PC-3 (cell line): ENCODE results near the gene OPRL1. TPM values are rescaled to one million over a fixed set of nuclear protein-coding genes. Genes with fewer than 3 reads are reported as not detected.

ENCODE experiments used
- ATAC-seq: fragments of 200-7000 bp; cut with Tn5 transposase; 2 replicates; pipeline ENCODE4 v1.9.1; 2020; ENCODE audit warnings: mild to moderate bottlenecking, moderate library complexity
- BruUV-seq: library from RNA; stranded (reverse); fragments of 400-500 nt; replicated peaks from 2 replicates; lab custom pipeline; 2021; lab: Mats Ljungman, UMichigan
- CTCF ChIA-PET: fragments of 300-600 bp; sonication (Branson Sonifier 250); formaldehyde crosslinking; loops from one replicate; lab custom pipeline; 2022; ENCODE audit warnings: antibody characterized with exemption; lab: Charles Lee
- POLR2A ChIA-PET: fragments of 300-600 bp; sonication (Branson Sonifier 250); formaldehyde crosslinking; loops from one replicate; lab custom pipeline; 2022; ENCODE audit warnings: antibody characterized with exemption; ENCODE audit not compliant: unreplicated experiment; lab: Charles Lee
- DNase-seq: peaks from one replicate; pipeline ENCODE4 v3.0.0-alpha.2; 2015
- H2AFZ ChIP-seq: fragments of 300-600 bp; sonication (generic); 2 replicates; pipeline ENCODE4 v1.6.0; 2016; ENCODE audit warnings: antibody characterized with exemption, low read length
- H3F3A ChIP-seq: fragments of 300-600 bp; sonication (generic); one replicate; pipeline ENCODE4 v1.6.0; 2017; ENCODE audit warnings: antibody characterized with exemption, low read length, control low read depth, mild to moderate bottlenecking; ENCODE audit not compliant: unreplicated experiment
- H3K27ac ChIP-seq: fragments of 300-600 bp; sonication (generic); 2 replicates; pipeline ENCODE4 v1.5.1; 2016; ENCODE audit warnings: mild to moderate bottlenecking, low read length
- H3K27me3 ChIP-seq: fragments of 300-600 bp; sonication (generic); 2 replicates; pipeline ENCODE4 v1.6.1; 2016; ENCODE audit warnings: low read length, mixed read lengths
- H3K36me3 ChIP-seq: fragments of 300-600 bp; sonication (generic); 2 replicates; pipeline ENCODE4 v1.6.1; 2016; ENCODE audit warnings: low read depth, mixed run types, low read length, mixed read lengths
- H3K4me1 ChIP-seq: fragments of 300-600 bp; sonication (generic); 2 replicates; pipeline ENCODE4 v1.5.1; 2016; ENCODE audit warnings: low read length; ENCODE audit not compliant: insufficient read depth
- H3K4me2 ChIP-seq: fragments of 300-600 bp; sonication (generic); 2 replicates; pipeline ENCODE4 v1.6.0; 2016; ENCODE audit warnings: low read length
- H3K4me3 ChIP-seq: fragments of 300-600 bp; sonication (generic); 2 replicates; pipeline ENCODE4 v1.5.1; 2016; ENCODE audit warnings: mild to moderate bottlenecking, low read length, mixed read lengths
- H3K79me2 ChIP-seq: fragments of 300-600 bp; sonication (generic); 2 replicates; pipeline ENCODE4 v1.6.1; 2017; ENCODE audit warnings: low read length, mixed read lengths
- H3K9ac ChIP-seq: fragments of 300-600 bp; sonication (generic); 2 replicates; pipeline ENCODE4 v1.6.0; 2016; ENCODE audit warnings: mild to moderate bottlenecking, low read length
- H3K9me2 ChIP-seq: fragments of 300-600 bp; sonication (generic); replicated peaks from 2 replicates; pipeline ENCODE4 v1.6.1; 2016; ENCODE audit warnings: mixed run types, low read length, mixed read lengths
- H3K9me3 ChIP-seq: fragments of 300-600 bp; sonication (generic); 2 replicates; pipeline ENCODE4 v1.6.1; 2016; ENCODE audit warnings: low read length, mixed read lengths
- H4K20me1 ChIP-seq: fragments of 300-600 bp; sonication (generic); 2 replicates; pipeline ENCODE4 v1.6.1; 2016; ENCODE audit warnings: low read length, mixed read lengths
- CTCF ChIP-seq: fragments of 300-600 bp; sonication (generic); conservative IDR thresholded peaks from 2 replicates; pipeline ENCODE4 v1.5.1; 2017; ENCODE audit warnings: antibody characterized with exemption, low read depth, mild to moderate bottlenecking, low read length
- EZH2 ChIP-seq: fragments of 300-600 bp; sonication (generic); IDR thresholded peaks from one replicate; pipeline ENCODE4 v1.6.1; 2017; ENCODE audit warnings: antibody characterized with exemption, mild to moderate bottlenecking, low read length; ENCODE audit not compliant: unreplicated experiment
- EZH2phosphoT487 ChIP-seq: fragments of 300-600 bp; sonication (generic); IDR thresholded peaks from 2 replicates; pipeline ENCODE4 v1.6.1; 2018; ENCODE audit warnings: mild to moderate bottlenecking, antibody characterized with exemption, low read length, borderline replicate concordance
- intact Hi-C: fragments of 100-400 bp; cut with micrococcal nuclease; formaldehyde crosslinking; loops from 2 replicates; pipeline ENCODE4 v1.9.0; 2023
- total RNA-seq: library from RNA; depleted of rRNA; stranded (reverse); fragments of >200 nt; gene quantifications from 2 replicates; pipeline ENCODE4 v1.2.3, GENCODE V29; 2014

The OPRL1 gene
- total RNA-seq, 1 experiment from 2014 or later = 5.6 TPM

GRCh38 chr20:64038224-64038564 is 41.7 kb upstream of the OPRL1 start:
- CTCF ChIA-PET = interaction anchor here (0.6 to 2.1 kb wide), 4 partner anchors 25 to 58 kb away, joined by 3 to 8 read pairs (median 5); partner anchors contain the start of genes PRPF6 and TCEA2
- Histone ChIP-seq H3K27ac (no peak overlapping the region), H3K27me3 (no peaks in the 10 kb centered on the region), H3K79me2 (no peaks in the 10 kb centered on the region), H2AFZ (peak overlapping the region; percentile 85), H3F3A (no peaks in the 10 kb centered on the region), H3K4me3 (peak overlapping the region; percentile 71), H3K4me1 (peaks cover 8% of the 10 kb centered on the region), H3K36me3 (no peaks in the 10 kb centered on the region), H4K20me1 (no peaks in the 10 kb centered on the region), H3K4me2 (peak overlapping the region; percentile 88), H3K9ac (no peak overlapping the region), H3K9me3 (no peaks in the 10 kb centered on the region), H3K9me2 (no peaks in the 10 kb centered on the region)
- DNase-seq (no peak), ATAC-seq (peak; percentile 21)
- TF ChIP-seq EZH2 (no peak), EZH2phosphoT487 (no peak), CTCF (no peak)
- intact Hi-C loops = loop anchor here (2.0 kb wide), 1 partner anchor 25 kb away; the partner anchor contains the start of gene TCEA2
- POLR2A ChIA-PET = interaction anchor here (0.6 kb wide), 1 partner anchor 25 kb away, joined by 3 read pairs; the partner anchor contains the start of gene TCEA2
- no TSS peak for BruUV-seq

- ChIA-PET CTCF (interaction anchor here (0.6 to 2.1 kb wide), 8 partner anchors 16 to 340 kb away, joined by 3 to 8 read pairs (median 4); partner anchors contain the start of genes PRPF6 and TCEA2), POLR2A (interaction anchor here (0.6 kb wide), 3 partner anchors 24 to 296 kb away, joined by 3 read pairs; partner anchors contain the start of gene TCEA2)
- TF ChIP-seq CTCF (peak; percentile 71), EZH2phosphoT487 (no peak)
- no peaks in the 10 kb centered on the region for H3K79me2 ChIP-seq
- intact Hi-C loops = loop anchor here (1.0 to 2.0 kb wide), 2 partner anchors 24 to 82 kb away; partner anchors contain the start of gene TCEA2
- no peaks in the 10 kb centered on the region for H3K9me3 ChIP-seq
- no peaks in the 10 kb centered on the region for H3K36me3 ChIP-seq
- peak overlapping the region; percentile 71 for H3K4me3 ChIP-seq
- H3K27ac ChIP-seq = no peak overlapping the region
- peak overlapping the region; percentile 88 for H3K4me2 ChIP-seq
- peaks cover 8% of the 10 kb centered on the region for H3K4me1 ChIP-seq
- H3K27me3 ChIP-seq = no peaks in the 10 kb centered on the region
- peak overlapping the region; percentile 85 for H2AFZ ChIP-seq
- DNase-seq (peak; percentile 78), ATAC-seq (peak; percentile 80)
- peaks cover 1% of the 10 kb centered on the region for H3F3A ChIP-seq
- peak overlapping the region; percentile 37; the same call in 1 of the 2 replicates for H3K9ac ChIP-seq
- H3K9me2 ChIP-seq = no peaks in the 10 kb centered on the region
- BruUV-seq = no TSS peak
- no peaks in the 10 kb centered on the region for H4K20me1 ChIP-seq
Observed at GRCh38 chr20:64038565-64039292, 41.2 kb upstream of the OPRL1 start.
